Neuronal stem cell (in vitro differentiated cells): Measurements from ENCODE around the gene TGFBRAP1.

Source experiments
- DNase-seq: peaks from one replicate; pipeline ENCODE4 v3.0.0-alpha.2; 2013; ENCODE audit warnings: low spot score
- H2AFZ ChIP-seq: one replicate; pipeline ENCODE4 v1.6.1; 2013; ENCODE audit warnings: mild to moderate bottlenecking, low read length, inconsistent platforms
- H2AK5ac ChIP-seq: 2 replicates; pipeline ENCODE4 v1.6.1; 2013; ENCODE audit warnings: low read depth, mild to moderate bottlenecking, inconsistent platforms, low read length, moderate library complexity, mixed read lengths
- H2BK120ac ChIP-seq: 2 replicates; pipeline ENCODE4 v1.6.1; 2013; ENCODE audit warnings: low read depth, mild to moderate bottlenecking, inconsistent platforms, low read length, moderate library complexity, mixed read lengths
- H2BK12ac ChIP-seq: one replicate; pipeline ENCODE4 v1.6.1; 2013; ENCODE audit warnings: low read length, inconsistent platforms
- H2BK15ac ChIP-seq: 2 replicates; pipeline ENCODE4 v1.6.1; 2013; ENCODE audit warnings: mild to moderate bottlenecking, low read length, inconsistent platforms, mixed read lengths
- H2BK5ac ChIP-seq: one replicate; pipeline ENCODE4 v1.6.1; 2013; ENCODE audit warnings: inconsistent platforms, mild to moderate bottlenecking, low read length, moderate library complexity
- H3K14ac ChIP-seq: one replicate; pipeline ENCODE4 v1.6.1; 2013; ENCODE audit warnings: low read length, inconsistent platforms
- H3K18ac ChIP-seq: 2 replicates; pipeline ENCODE4 v1.6.1; 2013; ENCODE audit warnings: low read length, inconsistent platforms
- H3K23ac ChIP-seq: 2 replicates; pipeline ENCODE4 v1.6.1; 2013; ENCODE audit warnings: low read depth, mild to moderate bottlenecking, mixed read lengths, low read length, inconsistent platforms; ENCODE audit not compliant: poor library complexity
- H3K27ac ChIP-seq: replicated peaks from 3 replicates; pipeline ENCODE4 v1.5.1; 2013; ENCODE audit warnings: low read length, inconsistent platforms
- H3K27me3 ChIP-seq, 3 experiments: 2 replicates each; pipeline ENCODE4 v1.6.1; 2013; ENCODE audit warnings: low read length in 3 of 3, mild to moderate bottlenecking in 2 of 3, inconsistent platforms in 1 of 3, low read depth in 1 of 3, mixed read lengths in 1 of 3, moderate library complexity in 1 of 3; ENCODE audit not compliant: control insufficient read depth in 3 of 3, insufficient read depth in 3 of 3
- H3K36me3 ChIP-seq, 2 donors: replicated peaks in 1 of 2; 2 replicates each; pipeline ENCODE4 v1.6.1; 2013; ENCODE audit warnings: low read length in 2 of 2; ENCODE audit not compliant: control insufficient read depth in 2 of 2, insufficient read depth in 2 of 2
- H3K4ac ChIP-seq: 2 replicates; pipeline ENCODE4 v1.6.1; 2013; ENCODE audit warnings: inconsistent platforms, mild to moderate bottlenecking, low read length, moderate library complexity
- H3K4me1 ChIP-seq, 2 donors: 1 replicate in 1 of 2; 2 replicates in 1 of 2; pipeline ENCODE4 v1.6.1; 2013; ENCODE audit warnings: low read length in 2 of 2, low read depth in 1 of 2; ENCODE audit not compliant: control insufficient read depth in 2 of 2, insufficient read depth in 1 of 2
- H3K4me2 ChIP-seq: one replicate; pipeline ENCODE4 v1.6.1; 2013; ENCODE audit warnings: mild to moderate bottlenecking, low read length, inconsistent platforms; ENCODE audit not compliant: insufficient read depth, poor library complexity, severe bottlenecking
- H3K4me3 ChIP-seq, 2 donors: 2 replicates each; pipeline ENCODE4 v1.5.1; 2013; ENCODE audit warnings: low read length in 2 of 2, mild to moderate bottlenecking in 2 of 2, inconsistent platforms in 1 of 2, moderate library complexity in 1 of 2
- H3K79me1 ChIP-seq: one replicate; pipeline ENCODE4 v1.6.1; 2013; ENCODE audit warnings: low read depth, mild to moderate bottlenecking, inconsistent platforms, low read length, moderate library complexity
- H3K9ac ChIP-seq: one replicate; pipeline ENCODE4 v1.6.1; 2013; ENCODE audit warnings: mild to moderate bottlenecking, low read depth, low read length, inconsistent platforms; ENCODE audit not compliant: poor library complexity
- H3K9me3 ChIP-seq, 2 donors: replicated peaks in 1 of 2; 2 replicates each; pipeline versions ENCODE3 to v1.6.1; 2013; ENCODE audit warnings: low read length in 2 of 2, mild to moderate bottlenecking in 2 of 2, inconsistent platforms in 1 of 2, low read depth in 1 of 2, mixed read lengths in 1 of 2, moderate library complexity in 1 of 2; ENCODE audit not compliant: control insufficient read depth in 2 of 2, insufficient read depth in 1 of 2
- H4K8ac ChIP-seq: one replicate; pipeline ENCODE4 v1.6.1; 2013; ENCODE audit warnings: low read depth, mild to moderate bottlenecking, inconsistent platforms, low read length, moderate library complexity
- H4K91ac ChIP-seq: one replicate; pipeline ENCODE4 v1.6.1; 2013; ENCODE audit warnings: low read length, low read depth, mild to moderate bottlenecking, inconsistent platforms; ENCODE audit not compliant: poor library complexity
- WGBS, 2 donors: extraction: QIAGEN DNeasy Blood & Tissue Kit; methylation state at CpG; one replicate each; pipeline ENCODE4 v1.1.7; 2013; ENCODE audit warnings: missing lambda C conversion rate in 2 of 2, mixed read lengths in 1 of 2; ENCODE audit not compliant: insufficient read length in 2 of 2, insufficient replicate concordance in 1 of 2; ENCODE audit errors: extremely low coverage in 2 of 2; 5-methylcytosine and 5-hydroxymethylcytosine counted together

Gene TGFBRAP1

DNA sequence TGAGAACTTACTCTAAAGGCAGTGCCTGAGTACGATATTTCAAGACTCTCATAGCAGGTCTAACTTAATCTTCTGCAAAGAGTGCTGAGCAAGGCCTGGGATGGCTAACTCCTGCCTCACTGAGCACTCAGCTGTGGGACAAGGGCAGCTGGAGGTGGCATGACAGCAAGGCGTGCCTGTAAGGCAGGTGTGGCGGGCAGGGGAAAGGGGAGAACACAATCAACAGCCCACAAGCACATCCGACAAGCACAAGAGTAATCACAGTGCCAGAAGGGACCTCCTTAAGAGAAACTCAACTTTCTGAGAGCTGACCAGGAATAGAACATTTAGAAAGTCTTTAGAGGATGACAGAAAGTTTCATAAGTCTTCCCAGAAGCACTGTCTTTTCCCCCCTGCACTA lies 46.0 kb downstream of the TGFBRAP1 start:
- Histone ChIP-seq H3K18ac (no peak overlapping the region), H3K4me1 (no peaks in the 10 kb centered on the region), H2AK5ac (no peak overlapping the region), H2BK5ac (no peak overlapping the region), H4K91ac (no peak overlapping the region), H2BK12ac (no peak overlapping the region), H3K4me3 (no peak overlapping the region), H3K27me3 (no peaks in the 10 kb centered on the region), H2AFZ (no peak overlapping the region), H3K23ac (no peak overlapping the region), H3K79me1 (no peaks in the 10 kb centered on the region), H3K36me3 (peaks cover 11 to 96% of the 10 kb centered on the region in 2 donors), H3K4me2 (no peak overlapping the region), H3K9me3 (no peaks in the 10 kb centered on the region), H3K14ac (no peak overlapping the region), H3K4ac (no peak overlapping the region), H4K8ac (no peak overlapping the region), H3K9ac (no peak overlapping the region), H3K27ac (no peak overlapping the region), H2BK15ac (no peak overlapping the region), H2BK120ac (no peak overlapping the region)
- WGBS, 2 donors = no CpG with 5 or more reads among the region's 4 CpGs
- no peak for DNase-seq

DNA sequence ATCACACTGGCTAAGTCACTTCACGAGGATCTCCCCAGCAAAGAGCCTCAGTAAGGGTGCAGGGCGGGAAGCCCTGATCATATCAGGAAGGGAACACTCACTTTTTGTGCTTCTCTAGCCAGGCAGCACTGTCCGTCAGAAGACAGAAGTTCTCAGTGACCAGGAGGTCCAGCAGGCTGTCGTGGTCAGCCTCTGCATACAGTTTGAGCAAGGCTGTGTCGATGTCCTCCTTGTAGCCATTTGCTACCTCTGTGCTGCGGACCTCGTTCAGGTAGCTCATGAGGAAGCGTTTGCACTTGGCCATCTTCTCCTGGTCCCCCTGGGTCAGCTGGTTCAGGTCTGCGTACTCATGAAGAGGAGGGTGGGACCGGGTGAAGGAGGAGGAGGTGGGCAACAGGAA lies 49.3 kb downstream of the TGFBRAP1 start:
- Histone ChIP-seq H3K4me3 (no peak overlapping the region), H2BK120ac (no peak overlapping the region), H3K27ac (no peak overlapping the region), H3K18ac (no peak overlapping the region), H2AK5ac (no peak overlapping the region), H2AFZ (no peak overlapping the region), H2BK5ac (no peak overlapping the region), H4K8ac (no peak overlapping the region), H3K9ac (no peak overlapping the region), H3K4ac (no peak overlapping the region), H3K27me3 (no peaks in the 10 kb centered on the region), H3K4me1 (no peaks in the 10 kb centered on the region), H3K4me2 (no peak overlapping the region), H3K36me3 (peaks cover 17 to 96% of the 10 kb centered on the region in 2 donors), H2BK12ac (no peak overlapping the region), H3K14ac (no peak overlapping the region), H3K23ac (no peak overlapping the region), H3K79me1 (no peaks in the 10 kb centered on the region), H4K91ac (no peak overlapping the region), H3K9me3 (no peaks in the 10 kb centered on the region), H2BK15ac (no peak overlapping the region)
- DNase-seq = no peak
- no CpG with 5 or more reads among the region's 10 CpGs for WGBS, 2 donors

DNA sequence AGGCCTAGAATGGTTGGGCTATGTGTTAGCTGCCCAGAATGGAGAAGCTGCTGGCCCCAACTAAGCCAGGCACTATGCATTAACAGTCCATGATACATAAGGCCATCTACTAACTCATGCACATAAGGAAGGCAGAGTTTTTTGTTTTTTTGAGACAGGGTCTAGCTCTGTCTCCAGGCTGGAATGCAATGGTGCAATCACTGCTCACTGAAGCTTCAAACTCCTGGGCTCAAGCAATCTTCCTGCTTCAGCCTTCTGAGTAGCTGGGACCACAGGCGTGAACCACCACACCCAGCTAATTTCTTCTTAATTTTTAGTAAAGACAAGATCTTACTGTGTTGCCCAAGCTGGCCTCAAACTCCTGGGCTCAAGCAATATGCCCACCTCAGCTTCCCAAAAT lies 50.4 kb downstream of the TGFBRAP1 start:
- Histone ChIP-seq H4K91ac (no peak overlapping the region), H3K36me3 (peaks cover 23 to 96% of the 10 kb centered on the region in 2 donors)
- WGBS, 2 donors = no CpG with 5 or more reads among the region's 1 CpG

DNA sequence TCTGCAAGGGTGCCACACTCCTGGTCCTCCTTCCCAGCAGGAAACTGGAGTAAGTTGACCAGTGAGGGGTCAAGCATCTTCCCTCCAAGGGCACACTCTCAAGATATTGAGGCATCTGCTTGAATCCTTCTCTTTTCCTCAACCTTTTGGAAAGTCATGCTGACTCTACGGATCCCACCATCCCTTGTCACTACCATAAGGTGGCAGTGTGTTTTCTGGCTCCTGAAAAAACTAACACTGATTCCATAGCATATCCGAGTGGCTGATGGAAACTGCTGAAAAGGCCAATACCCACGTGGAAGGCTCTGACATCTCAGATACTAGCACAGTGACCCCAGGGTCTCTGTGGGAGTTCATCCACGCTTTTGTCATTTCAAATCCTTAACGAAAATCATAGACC lies 50.9 kb downstream of the TGFBRAP1 start:
- Histone ChIP-seq H3K4me2 (no peak overlapping the region), H4K91ac (no peak overlapping the region), H3K79me1 (no peaks in the 10 kb centered on the region), H2BK5ac (no peak overlapping the region), H3K23ac (no peak overlapping the region), H3K27me3 (no peaks in the 10 kb centered on the region), H2BK15ac (no peak overlapping the region), H4K8ac (no peak overlapping the region), H3K9ac (no peak overlapping the region), H2BK12ac (no peak overlapping the region), H2AFZ (no peak overlapping the region), H3K18ac (no peak overlapping the region), H3K14ac (no peak overlapping the region), H2BK120ac (no peak overlapping the region), H3K4ac (no peak overlapping the region), H3K4me1 (no peaks in the 10 kb centered on the region), H2AK5ac (no peak overlapping the region), H3K27ac (no peak overlapping the region), H3K4me3 (no peak overlapping the region), H3K9me3 (no peaks in the 10 kb centered on the region), H3K36me3 (peaks cover 22 to 97% of the 10 kb centered on the region in 2 donors)
- WGBS, 2 donors = no CpG with 5 or more reads among the region's 5 CpGs
- no peak for DNase-seq

More for the DNA sequence above, 50.4 kb downstream of the TGFBRAP1 start:
- H2BK12ac ChIP-seq = no peak overlapping the region
- no peak overlapping the region for H4K8ac ChIP-seq
- no peak overlapping the region for H3K4ac ChIP-seq
- no peaks in the 10 kb centered on the region for H3K4me1 ChIP-seq
- H3K4me2 ChIP-seq = no peak overlapping the region
- H3K18ac ChIP-seq = no peak overlapping the region
- no peak overlapping the region for H2BK120ac ChIP-seq
- no peak for DNase-seq
- H3K27me3 ChIP-seq = no peaks in the 10 kb centered on the region
- no peak overlapping the region for H3K27ac ChIP-seq
- H2AFZ ChIP-seq = no peak overlapping the region
- no peak overlapping the region for H3K4me3 ChIP-seq
- no peak overlapping the region for H2BK5ac ChIP-seq
- H2BK15ac ChIP-seq = no peak overlapping the region
- no peaks in the 10 kb centered on the region for H3K9me3 ChIP-seq
- H3K23ac ChIP-seq = no peak overlapping the region
- H3K79me1 ChIP-seq = no peaks in the 10 kb centered on the region
- no peak overlapping the region for H2AK5ac ChIP-seq
- no peak overlapping the region for H3K9ac ChIP-seq
- no peak overlapping the region for H3K14ac ChIP-seq
